Cardiac fibroblast (primary cell): ENCODE data around the gene PPARA.
A peak's percentile ranks its signal among the peaks of the same experiment; 100 is the strongest.

ENCODE experiments used
- DNase-seq, 2 donors: peaks; one replicate each; pipeline versions ENCODE4 v3.0.0 to v3.0.0-alpha.2; 2010; ENCODE audit warnings: low read depth in 2 of 2
- H3K4me3 ChIP-seq, 2 donors: replicated peaks in 1 of 2; 1 replicate in 1 of 2; 2 replicates in 1 of 2; pipeline ENCODE4 v1.5.1; 2011; ENCODE audit warnings: low read depth in 2 of 2, low read length in 2 of 2, mild to moderate bottlenecking in 2 of 2, moderate library complexity in 1 of 2
- TF ChIP-seq, protein P1 (sequence below): IDR thresholded peaks from one replicate; pipeline ENCODE4 v1.5.1; 2011; ENCODE audit warnings: low read depth, mild to moderate bottlenecking, low read length, inconsistent platforms

PPARA gene

GRCh38 chr22:46180370-46181137 lies 30.2 kb downstream of the PPARA start:
- TF ChIP-seq, protein P1, sequence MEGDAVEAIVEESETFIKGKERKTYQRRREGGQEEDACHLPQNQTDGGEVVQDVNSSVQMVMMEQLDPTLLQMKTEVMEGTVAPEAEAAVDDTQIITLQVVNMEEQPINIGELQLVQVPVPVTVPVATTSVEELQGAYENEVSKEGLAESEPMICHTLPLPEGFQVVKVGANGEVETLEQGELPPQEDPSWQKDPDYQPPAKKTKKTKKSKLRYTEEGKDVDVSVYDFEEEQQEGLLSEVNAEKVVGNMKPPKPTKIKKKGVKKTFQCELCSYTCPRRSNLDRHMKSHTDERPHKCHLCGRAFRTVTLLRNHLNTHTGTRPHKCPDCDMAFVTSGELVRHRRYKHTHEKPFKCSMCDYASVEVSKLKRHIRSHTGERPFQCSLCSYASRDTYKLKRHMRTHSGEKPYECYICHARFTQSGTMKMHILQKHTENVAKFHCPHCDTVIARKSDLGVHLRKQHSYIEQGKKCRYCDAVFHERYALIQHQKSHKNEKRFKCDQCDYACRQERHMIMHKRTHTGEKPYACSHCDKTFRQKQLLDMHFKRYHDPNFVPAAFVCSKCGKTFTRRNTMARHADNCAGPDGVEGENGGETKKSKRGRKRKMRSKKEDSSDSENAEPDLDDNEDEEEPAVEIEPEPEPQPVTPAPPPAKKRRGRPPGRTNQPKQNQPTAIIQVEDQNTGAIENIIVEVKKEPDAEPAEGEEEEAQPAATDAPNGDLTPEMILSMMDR = no peak
- no peak overlapping the region for H3K4me3 ChIP-seq
- DNase-seq = peak; percentile 12 to 37

DNA sequence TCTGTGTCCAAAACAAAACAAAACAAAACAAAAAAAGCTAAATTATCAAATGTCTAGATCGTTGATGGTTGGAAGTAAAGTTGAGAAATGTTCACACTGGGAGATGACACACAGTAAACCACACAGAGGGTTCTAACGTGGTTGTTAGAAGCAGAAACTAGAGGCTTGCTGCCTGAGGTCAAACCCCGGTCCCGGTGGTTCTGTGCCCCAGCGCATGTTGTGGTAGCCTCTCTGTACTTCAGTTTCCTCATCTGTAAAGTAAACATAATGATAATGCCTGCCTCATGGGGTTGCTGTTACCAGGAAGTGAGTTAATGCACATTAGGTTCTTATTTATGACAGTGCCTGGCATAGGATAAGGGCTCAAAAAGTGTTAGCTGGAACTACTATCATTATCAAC lies 33.4 kb downstream of the PPARA start:
- DNase-seq = no peak
- H3K4me3 ChIP-seq = no peak overlapping the region
- TF ChIP-seq, protein P1 = no peak

DNA sequence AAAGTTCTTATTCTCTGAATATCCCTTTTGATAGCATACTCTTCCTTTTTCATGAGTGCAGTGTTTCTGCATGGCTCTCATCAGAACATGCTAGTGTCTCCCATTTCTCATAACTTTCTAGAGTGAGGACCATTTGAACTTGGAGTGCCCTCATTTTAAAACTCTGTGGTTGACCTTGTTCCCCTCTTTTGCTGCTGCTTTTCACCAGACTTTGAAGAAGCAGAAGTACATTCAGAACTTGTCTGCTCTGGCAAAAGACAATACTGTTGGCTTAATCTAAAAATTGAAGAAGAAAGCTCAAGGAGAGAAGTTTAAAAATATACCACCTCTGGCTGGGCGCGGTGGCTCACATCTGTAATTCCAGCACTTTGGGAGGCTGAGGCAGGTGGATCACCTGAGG lies 35.0 kb downstream of the PPARA start:
- TF ChIP-seq, protein P1 = no peak
- no peak for DNase-seq

GRCh38 chr22:46187862-46188261 lies 37.5 kb downstream of the PPARA start:
- no peak overlapping the region for H3K4me3 ChIP-seq
- no peak for DNase-seq
- TF ChIP-seq, protein P1 = no peak

More for the DNA sequence above, 35.0 kb downstream of the PPARA start:
- H3K4me3 ChIP-seq = no peak overlapping the region

GRCh38 chr22:46192210-46192993 lies 42.1 kb downstream of the PPARA start:
- no peak for DNase-seq
- no peak overlapping the region for H3K4me3 ChIP-seq
- TF ChIP-seq, protein P1 = no peak

GRCh38 chr22:46193898-46194310 lies 43.6 kb downstream of the PPARA start:
- peak in 1 of 2 donors; percentile 10 for DNase-seq
- TF ChIP-seq, protein P1 = no peak
- H3K4me3 ChIP-seq = no peak overlapping the region
